ENCODE measurements around the gene RCAN3. TPM values are rescaled to one million over a fixed set of nuclear protein-coding genes. Genes with fewer than 3 reads are reported as not detected.
"Not testable (repeated sequence)": the region's sequence is repeated elsewhere in the genome, so short reads cannot be mapped to it uniquely, and the experiment has no call there.

The RCAN3 gene
- 1.4 TPM for total RNA-seq
- polyA plus RNA-seq (ENCODE audit: insufficient read depth in 1 of 8, insufficient read length in 8 of 8, low replicate concordance in 1 of 8) = 1 to 10 TPM in 7 of 8 donors, under 1 TPM in 1; 0.95 to 4.0 (median 1.6) TPM
- long read RNA-seq, donor 1 = 0 reads
- long read RNA-seq, donor 2 = 0 reads
- long read RNA-seq, donor 3 = 0 reads
- long read RNA-seq, donor 4 = 0 reads
- long read RNA-seq, donor 5, full-length matches to known transcripts = 1 of 1 reads
- long read RNA-seq, donor 5, partial matches to known transcripts = 0 of 1 reads
- long read RNA-seq, donor 5, other reads (novel, unspliced or antisense) = 0 of 1 reads
- long read RNA-seq, donor 6 = 0 reads
- long read RNA-seq, donor 7 = 0 reads
- long read RNA-seq, donor 8 = 0 reads
- long read RNA-seq, donor 9, full-length matches to known transcripts = 1 of 1 reads
- long read RNA-seq, donor 9, partial matches to known transcripts = 0 of 1 reads
- long read RNA-seq, donor 9, other reads (novel, unspliced or antisense) = 0 of 1 reads
- long read RNA-seq, donor 10 = 0 reads
- long read RNA-seq, donor 11 = 0 reads

DNA sequence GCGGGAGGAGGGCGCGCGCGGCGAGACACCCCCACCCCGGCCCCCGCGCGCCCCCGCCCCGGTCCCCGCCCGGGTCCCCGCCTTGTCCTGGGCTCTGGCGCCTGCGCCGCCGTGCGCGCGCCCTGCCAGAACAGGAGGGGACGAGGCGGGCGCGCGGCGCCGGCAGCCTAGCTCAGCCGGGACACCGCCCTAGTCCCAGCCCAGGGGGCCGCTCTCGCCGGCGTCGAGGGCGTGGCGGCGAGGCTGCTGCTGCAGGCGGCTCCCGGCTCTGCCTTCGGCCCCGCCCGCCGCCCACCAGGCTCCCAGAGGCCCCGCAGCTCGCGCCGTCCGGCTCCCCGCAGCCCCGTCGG lies at the start of gene RCAN3:
RCAN3 (plus strand) TSS at position 128 of the 350 bp plus-strand sequence. CDS start 11,537 bp downstream, outside the sequence.
- WGBS (ENCODE audit: insufficient coverage) = 0% methylated on average over 46 of the region's 53 CpGs
- H3K9me3 ChIP-seq (replicated peaks; ENCODE audit: control insufficient read depth, low read depth, low read length) = no peaks in the 10 kb centered on the region
- H3K36me3 ChIP-seq (ENCODE audit: control insufficient read depth, insufficient read depth, low read length) = no peaks in the 10 kb centered on the region
- H3K27ac ChIP-seq (ENCODE audit: low read length) = peak within 1 kb of the TSS; percentile 42
- peak within 1 kb of the TSS; percentile 67 for H3K4me3 ChIP-seq (ENCODE audit: low read length)
- H3K4me1 ChIP-seq (ENCODE audit: control insufficient read depth, insufficient read depth, low read length) = peaks cover 9% of the 10 kb centered on the region
- DNase-seq = peak; percentile 89
- H3K27me3 ChIP-seq (ENCODE audit: control insufficient read depth, insufficient read depth, low read length) = peaks cover 49% of the 10 kb centered on the region

- Histone ChIP-seq H3K4me3 (ENCODE audit: low read length) (no peak overlapping the region), H3K4me1 (ENCODE audit: control insufficient read depth, insufficient read depth, low read length) (no peaks in the 10 kb centered on the region), H3K27me3 (ENCODE audit: control insufficient read depth, insufficient read depth, low read length) (no peaks in the 10 kb centered on the region), H3K9me3 (replicated peaks; ENCODE audit: control insufficient read depth, low read depth, low read length) (no peaks in the 10 kb centered on the region), H3K36me3 (ENCODE audit: control insufficient read depth, insufficient read depth, low read length) (peaks cover 8% of the 10 kb centered on the region), H3K27ac (ENCODE audit: low read length) (no peak overlapping the region)
- 84% methylated on average over 4 of the region's 8 CpGs for WGBS (ENCODE audit: insufficient coverage)
- DNase-seq = no peak
Measured at GRCh38 chr1:24452922-24453485, 49.6 kb upstream of the RCAN3 start.

DNA sequence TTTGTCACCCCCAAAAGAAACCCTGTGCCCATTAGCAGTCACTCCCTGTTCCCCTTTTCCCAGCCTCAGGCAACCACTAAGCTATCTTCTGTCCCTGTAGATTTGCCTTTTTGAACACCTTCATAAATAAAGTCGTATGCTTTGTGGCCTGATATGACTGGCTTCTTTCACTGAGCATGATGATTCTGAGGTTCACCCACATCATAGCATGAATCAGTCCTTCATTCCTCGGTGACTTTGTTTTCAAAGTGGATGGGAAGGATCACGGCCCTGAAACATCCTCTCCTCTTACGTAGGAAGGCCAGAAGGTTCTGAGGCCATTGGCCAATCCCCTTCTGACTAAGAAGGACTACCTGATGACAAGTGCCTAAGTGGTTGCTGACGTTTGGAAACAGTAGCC lies 48.0 kb upstream of the RCAN3 start:
- Histone ChIP-seq H3K4me1 (ENCODE audit: control insufficient read depth, insufficient read depth, low read length) (no peaks in the 10 kb centered on the region), H3K9me3 (replicated peaks; ENCODE audit: control insufficient read depth, low read depth, low read length) (no peaks in the 10 kb centered on the region), H3K27me3 (ENCODE audit: control insufficient read depth, insufficient read depth, low read length) (no peaks in the 10 kb centered on the region), H3K27ac (ENCODE audit: low read length) (no peak overlapping the region), H3K36me3 (ENCODE audit: control insufficient read depth, insufficient read depth, low read length) (peaks cover 4% of the 10 kb centered on the region), H3K4me3 (ENCODE audit: low read length) (no peak overlapping the region)
- no peak for DNase-seq
- WGBS (ENCODE audit: insufficient coverage) = 50% methylated on average over 1 of the region's 5 CpGs

DNA sequence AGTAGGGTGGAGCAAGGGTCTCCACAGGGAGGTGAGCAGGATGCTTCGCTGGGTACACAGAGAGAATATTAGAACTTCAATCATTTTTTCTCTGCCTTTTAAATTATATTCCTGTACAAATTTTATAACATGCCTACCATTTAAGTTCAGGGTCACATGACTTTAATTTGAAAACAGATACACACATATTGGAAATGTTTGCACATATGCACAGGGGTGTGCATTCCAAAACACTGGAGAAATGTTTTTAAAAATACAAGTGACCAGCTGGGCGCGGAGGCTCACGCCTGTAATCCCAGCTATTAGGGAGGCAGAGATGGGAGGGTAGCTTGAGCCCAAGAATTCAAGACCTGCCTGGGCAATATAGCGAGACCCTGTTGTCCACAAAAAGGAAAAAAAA lies 47.4 kb upstream of the RCAN3 start:
- H3K9me3 ChIP-seq (replicated peaks; ENCODE audit: control insufficient read depth, low read depth, low read length) = no peaks in the 10 kb centered on the region
- H3K27ac ChIP-seq (ENCODE audit: low read length) = no peak overlapping the region
- no peak overlapping the region for H3K4me3 ChIP-seq (ENCODE audit: low read length)
- H3K4me1 ChIP-seq (ENCODE audit: control insufficient read depth, insufficient read depth, low read length) = no peaks in the 10 kb centered on the region
- DNase-seq = no peak
- H3K27me3 ChIP-seq (ENCODE audit: control insufficient read depth, insufficient read depth, low read length) = no peaks in the 10 kb centered on the region
- WGBS (ENCODE audit: insufficient coverage) = 89% methylated on average over 3 of the region's 5 CpGs
- peaks cover 4% of the 10 kb centered on the region for H3K36me3 ChIP-seq (ENCODE audit: control insufficient read depth, insufficient read depth, low read length)

- Histone ChIP-seq H3K9me3 (replicated peaks; ENCODE audit: control insufficient read depth, low read depth, low read length) (no peaks in the 10 kb centered on the region), H3K36me3 (ENCODE audit: control insufficient read depth, insufficient read depth, low read length) (peaks cover 4% of the 10 kb centered on the region), H3K27ac (ENCODE audit: low read length) (no peak overlapping the region), H3K4me3 (ENCODE audit: low read length) (no peak overlapping the region), H3K4me1 (ENCODE audit: control insufficient read depth, insufficient read depth, low read length) (no peaks in the 10 kb centered on the region), H3K27me3 (ENCODE audit: control insufficient read depth, insufficient read depth, low read length) (no peaks in the 10 kb centered on the region)
- DNase-seq = no peak
- no CpG with 5 or more reads among the region's 3 CpGs for WGBS (ENCODE audit: insufficient coverage)
Measured at GRCh38 chr1:24457866-24458265, 44.8 kb upstream of the RCAN3 start.

DNA sequence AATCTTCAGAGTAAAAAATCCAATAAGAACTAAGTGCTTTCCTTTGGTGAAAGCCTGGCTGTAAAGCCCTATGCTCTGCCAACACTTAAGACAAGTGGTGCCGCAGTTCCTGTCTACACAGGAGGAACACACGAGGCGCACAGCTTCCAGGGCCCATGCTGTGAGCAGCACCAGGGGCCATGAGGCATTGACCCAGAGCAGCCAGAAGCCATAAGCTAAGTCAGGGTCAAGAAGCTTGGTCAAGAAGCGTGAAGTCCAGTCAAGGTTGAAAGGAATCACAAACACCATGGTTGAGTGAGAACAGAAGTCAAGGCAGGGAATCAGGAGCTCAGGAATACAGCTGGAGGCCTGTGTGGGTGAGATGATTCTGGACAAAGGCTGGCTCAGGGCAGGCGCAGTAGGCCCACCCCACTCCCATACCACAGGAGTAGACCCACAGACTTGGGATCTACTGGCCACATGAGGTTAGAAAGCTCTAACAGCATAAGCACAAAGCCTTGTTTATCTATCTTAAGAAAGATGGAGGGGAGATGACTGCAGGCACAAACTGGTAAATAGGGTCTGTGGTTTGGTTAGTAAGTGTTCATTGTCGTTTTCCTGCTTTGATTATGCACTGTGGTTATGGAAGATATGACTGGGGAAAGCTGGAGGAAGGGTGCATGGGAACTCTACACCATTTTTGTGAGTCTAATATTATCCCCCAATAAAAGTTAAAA lies 42.9 kb upstream of the RCAN3 start:
- no peak for DNase-seq
- WGBS (ENCODE audit: insufficient coverage) = 85% methylated on average over 3 of the region's 6 CpGs
- no peaks in the 10 kb centered on the region for H3K9me3 ChIP-seq (replicated peaks; ENCODE audit: control insufficient read depth, low read depth, low read length)
- H3K4me3 ChIP-seq (ENCODE audit: low read length) = no peak overlapping the region
- no peaks in the 10 kb centered on the region for H3K4me1 ChIP-seq (ENCODE audit: control insufficient read depth, insufficient read depth, low read length)
- no peak overlapping the region for H3K27ac ChIP-seq (ENCODE audit: low read length)
- no peaks in the 10 kb centered on the region for H3K27me3 ChIP-seq (ENCODE audit: control insufficient read depth, insufficient read depth, low read length)
- peaks cover 4% of the 10 kb centered on the region for H3K36me3 ChIP-seq (ENCODE audit: control insufficient read depth, insufficient read depth, low read length)

DNA sequence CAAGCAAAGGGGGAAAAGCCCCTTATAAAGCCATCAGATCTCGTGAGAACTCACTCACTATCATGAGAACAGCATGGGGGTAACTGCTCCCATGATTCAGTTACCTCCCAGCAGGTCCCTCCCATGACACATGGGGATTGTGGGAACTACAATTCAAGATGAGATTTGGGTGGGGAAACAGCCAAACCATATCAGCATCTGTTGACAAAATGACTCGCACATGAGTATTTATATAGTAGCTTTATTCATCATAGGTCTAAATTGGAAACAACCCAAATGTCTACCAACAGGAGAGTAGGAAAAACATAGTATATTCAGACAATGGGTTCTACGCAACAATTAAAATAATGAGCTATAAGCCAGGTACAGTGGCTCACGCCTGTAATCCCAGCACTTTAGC lies 40.5 kb upstream of the RCAN3 start:
- not testable (repeated sequence) for H3K4me1 ChIP-seq (ENCODE audit: control insufficient read depth, insufficient read depth, low read length); DNase-seq; H3K36me3 ChIP-seq (ENCODE audit: control insufficient read depth, insufficient read depth, low read length); H3K4me3 ChIP-seq (ENCODE audit: low read length); H3K27me3 ChIP-seq (ENCODE audit: control insufficient read depth, insufficient read depth, low read length); H3K27ac ChIP-seq (ENCODE audit: low read length); H3K9me3 ChIP-seq (replicated peaks; ENCODE audit: control insufficient read depth, low read depth, low read length)
- 95% methylated on average over 2 of the region's 4 CpGs for WGBS (ENCODE audit: insufficient coverage)

DNA sequence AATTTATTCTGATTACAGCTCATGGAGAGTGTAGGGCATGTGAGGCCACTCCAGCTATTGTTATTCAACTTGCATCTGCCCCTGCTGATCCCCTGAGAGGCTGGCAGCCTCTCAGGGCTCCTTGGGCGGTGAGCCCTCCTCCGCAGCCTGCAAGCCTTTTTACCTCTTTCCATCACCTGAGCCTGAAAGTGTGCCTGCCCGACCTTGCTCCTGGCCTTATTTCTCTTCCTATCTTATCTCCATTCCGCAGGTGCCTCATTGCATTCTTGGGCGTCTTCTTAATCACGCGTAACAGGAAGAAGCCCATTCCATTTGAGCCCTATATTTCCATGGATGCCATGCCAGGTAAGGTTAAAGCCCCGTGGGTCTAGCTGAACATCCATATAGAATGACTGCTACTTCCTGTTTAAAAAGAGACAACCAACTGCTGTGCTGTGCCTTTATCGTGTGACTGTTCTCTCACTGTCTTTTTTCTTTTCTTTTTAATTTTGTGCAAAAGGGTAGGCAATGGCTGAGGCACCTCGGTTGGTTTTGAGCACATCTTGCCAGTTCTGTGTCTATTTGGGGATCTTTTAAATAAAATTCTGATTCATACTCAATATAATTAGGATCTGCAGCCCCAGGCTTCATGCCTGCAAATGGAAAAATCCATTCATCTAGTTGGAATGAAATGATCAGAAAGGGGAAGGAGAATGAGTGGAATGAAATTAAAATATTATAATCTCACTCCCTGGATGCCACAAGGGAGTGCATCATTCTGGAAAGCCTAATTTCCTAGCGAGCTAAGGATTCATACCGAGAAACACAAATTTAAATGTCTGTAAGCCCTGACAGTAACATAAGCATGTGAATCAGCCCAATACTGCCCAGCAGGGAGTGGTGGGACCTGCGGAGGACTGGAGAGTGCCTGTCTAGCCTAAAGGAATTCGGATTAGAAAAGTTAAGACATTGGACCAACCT lies 38.6 kb upstream of the RCAN3 start:
- no peaks in the 10 kb centered on the region for H3K4me1 ChIP-seq (ENCODE audit: control insufficient read depth, insufficient read depth, low read length)
- 44% methylated on average over 8 of the region's 14 CpGs for WGBS (ENCODE audit: insufficient coverage)
- no peak overlapping the region for H3K4me3 ChIP-seq (ENCODE audit: low read length)
- H3K36me3 ChIP-seq (ENCODE audit: control insufficient read depth, insufficient read depth, low read length) = no peaks in the 10 kb centered on the region
- H3K27me3 ChIP-seq (ENCODE audit: control insufficient read depth, insufficient read depth, low read length) = no peaks in the 10 kb centered on the region
- H3K27ac ChIP-seq (ENCODE audit: low read length) = no peak overlapping the region
- DNase-seq = no peak
- H3K9me3 ChIP-seq (replicated peaks; ENCODE audit: control insufficient read depth, low read depth, low read length) = no peaks in the 10 kb centered on the region

GRCh38 chr1:24465099-24465498 lies 37.5 kb upstream of the RCAN3 start:
- no CpG with 5 or more reads among the region's 4 CpGs for WGBS (ENCODE audit: insufficient coverage)
- Histone ChIP-seq H3K36me3 (ENCODE audit: control insufficient read depth, insufficient read depth, low read length) (no peaks in the 10 kb centered on the region), H3K4me3 (ENCODE audit: low read length) (no peak overlapping the region), H3K9me3 (replicated peaks; ENCODE audit: control insufficient read depth, low read depth, low read length) (no peaks in the 10 kb centered on the region), H3K27me3 (ENCODE audit: control insufficient read depth, insufficient read depth, low read length) (no peaks in the 10 kb centered on the region), H3K27ac (ENCODE audit: low read length) (no peak overlapping the region), H3K4me1 (ENCODE audit: control insufficient read depth, insufficient read depth, low read length) (no peaks in the 10 kb centered on the region)
- no peak for DNase-seq

Measured in muscle of leg (tissue), 16 donors.